Left ventricle myocardium inferior (tissue), 1 donor: Measurements from ENCODE around the gene ARL3. TPM values are rescaled to one million over a fixed set of nuclear protein-coding genes. Genes with fewer than 3 reads are reported as not detected.
"Not testable (repeated sequence)": the region's sequence is repeated elsewhere in the genome, so short reads cannot be mapped to it uniquely, and the experiment has no call there.

Experiments used
- DNase-seq: peaks from one replicate; pipeline ENCODE4 v3.0.0-alpha.2; 2020
- H3K27ac ChIP-seq: fragments of 200-600 bp; replicated peaks from 2 replicates; pipeline ENCODE4 v1.8.0; 2021
- H3K27me3 ChIP-seq: fragments of 200-600 bp; 2 replicates; pipeline ENCODE4 v1.8.0; 2021; ENCODE audit warnings: low read depth
- H3K36me3 ChIP-seq: fragments of 200-600 bp; 2 replicates; pipeline ENCODE4 v1.8.0; 2021
- H3K4me1 ChIP-seq: fragments of 200-600 bp; 2 replicates; pipeline ENCODE4 v1.8.0; 2021
- H3K4me3 ChIP-seq: fragments of 200-600 bp; 2 replicates; pipeline ENCODE4 v1.8.0; 2021; ENCODE audit warnings: mild to moderate bottlenecking, moderate library complexity
- H3K9me3 ChIP-seq: fragments of 200-600 bp; replicated peaks from 2 replicates; pipeline ENCODE4 v1.8.0; 2021
- CTCF ChIP-seq: fragments of 200-600 bp; IDR thresholded peaks from 2 replicates; pipeline ENCODE4 v1.8.0; 2021; ENCODE audit warnings: antibody characterized with exemption, mild to moderate bottlenecking, borderline replicate concordance
- intact Hi-C: fragments of 100-400 bp; cut with micrococcal nuclease; formaldehyde crosslinking; loops from one replicate; pipeline ENCODE4 v1.11.0; 2022
- total RNA-seq: library from RNA; stranded (reverse); fragmentation: NEBNext Ultra II Directional; extraction: Animal tissue kit (Norgen Biotek cat#: 25700); gene quantifications from one replicate; pipeline ENCODE4 v1.2.1, GENCODE V29; 2021
- donor health status: DM: no; HTN: yes; CAD: no; lungs with severe emphysema.

ARL3 gene
- total RNA-seq, 1 donor from 2014 or later = 13.4 TPM

- no peak for TF ChIP-seq CTCF
- no peaks in the 10 kb centered on the region for H3K36me3 ChIP-seq
- no peak overlapping the region for H3K4me3 ChIP-seq
- H3K27me3 ChIP-seq = no peaks in the 10 kb centered on the region
- peak overlapping the region; percentile 89 for H3K27ac ChIP-seq
- peaks cover 54% of the 10 kb centered on the region for H3K4me1 ChIP-seq
- H3K9me3 ChIP-seq = no peaks in the 10 kb centered on the region
- intact Hi-C loops = no loop called here
- DNase-seq = no peak
Measured at GRCh38 chr10:102668326-102669107, 45.7 kb downstream of the ARL3 start.

- H3K36me3 ChIP-seq, H3K4me3 ChIP-seq, H3K27me3 ChIP-seq, H3K9me3 ChIP-seq, intact Hi-C loops, H3K27ac ChIP-seq, DNase-seq: not testable (repeated sequence)
- peaks cover 43% of the 10 kb centered on the region for H3K4me1 ChIP-seq
Measured at GRCh38 chr10:102667411-102667810, 46.8 kb downstream of the ARL3 start.

GRCh38 chr10:102665904-102666509 is 48.2 kb downstream of the ARL3 start:
- DNase-seq = no peak
- Histone ChIP-seq H3K27ac (no peak overlapping the region), H3K9me3 (no peaks in the 10 kb centered on the region), H3K36me3 (no peaks in the 10 kb centered on the region), H3K4me1 (peaks cover 38% of the 10 kb centered on the region), H3K27me3 (no peaks in the 10 kb centered on the region), H3K4me3 (no peak overlapping the region)
- TF ChIP-seq CTCF = no peak
- intact Hi-C loops = no loop called here

- Histone ChIP-seq H3K4me3 (peak overlapping the region; percentile 25), H3K9me3 (no peaks in the 10 kb centered on the region), H3K4me1 (peaks cover 45% of the 10 kb centered on the region), H3K27me3 (no peaks in the 10 kb centered on the region), H3K27ac (peak overlapping the region; percentile 63), H3K36me3 (peaks cover 18% of the 10 kb centered on the region)
- TF ChIP-seq CTCF = no peak
- intact Hi-C loops = no loop called here
- no peak for DNase-seq
Measured at GRCh38 chr10:102661658-102662028, 52.6 kb downstream of the ARL3 start.

GRCh38 chr10:102660888-102661657 is 53.1 kb downstream of the ARL3 start:
- H3K4me3 ChIP-seq = peak overlapping the region; percentile 25
- DNase-seq = peak; percentile 77
- intact Hi-C loops = no loop called here

More at GRCh38 chr10:102660888-102661657, 53.1 kb downstream of the ARL3 start:
- no peak for TF ChIP-seq CTCF
- H3K27ac ChIP-seq = peak overlapping the region; percentile 63
- no peaks in the 10 kb centered on the region for H3K9me3 ChIP-seq
- no peaks in the 10 kb centered on the region for H3K27me3 ChIP-seq
- peaks cover 50% of the 10 kb centered on the region for H3K4me1 ChIP-seq
- peaks cover 24% of the 10 kb centered on the region for H3K36me3 ChIP-seq
